GM21786 (cell line): Measurements from ENCODE around the gene PLD1.

Source experiments
- ATAC-seq: cut with Tn5 transposase; IDR thresholded peaks from one replicate; pipeline ENCODE4 v1.9.1; 2021; ENCODE audit not compliant: unreplicated experiment

Gene PLD1

GRCh38 chr3:171673951-171674350 lies 136.3 kb downstream of the PLD1 start:
- ATAC-seq: no peak

- no peak for ATAC-seq
These were observed 137.7 kb downstream of the PLD1 start for GRCh38 chr3:171672538-171672937.

GRCh38 chr3:171672124-171672523 lies 138.2 kb downstream of the PLD1 start:
- ATAC-seq: no peak

GRCh38 chr3:171671709-171672108 lies 138.6 kb downstream of the PLD1 start:
- ATAC-seq: no peak

- no peak for ATAC-seq
These were observed 143.8 kb downstream of the PLD1 start for GRCh38 chr3:171666516-171666915.

- ATAC-seq: no peak
These were observed 146.5 kb downstream of the PLD1 start for GRCh38 chr3:171663805-171664204.

GRCh38 chr3:171661484-171661883 lies 148.8 kb downstream of the PLD1 start:
- no peak for ATAC-seq

GRCh38 chr3:171660188-171660587 lies 150.1 kb downstream of the PLD1 start:
- no peak for ATAC-seq

GRCh38 chr3:171658841-171659240 lies 151.4 kb downstream of the PLD1 start:
- ATAC-seq: no peak

- no peak for ATAC-seq
These were observed 155.5 kb downstream of the PLD1 start for GRCh38 chr3:171654809-171655208.

- no peak for ATAC-seq
These were observed 156.0 kb downstream of the PLD1 start for GRCh38 chr3:171654326-171654725.

GRCh38 chr3:171653701-171654100 lies 156.6 kb downstream of the PLD1 start:
- ATAC-seq: no peak

GRCh38 chr3:171652932-171653331 lies 157.4 kb downstream of the PLD1 start:
- no peak for ATAC-seq

GRCh38 chr3:171649911-171650592 lies 160.2 kb downstream of the PLD1 start:
- no peak for ATAC-seq

- no peak for ATAC-seq
These were observed 161.0 kb downstream of the PLD1 start for GRCh38 chr3:171649267-171649666.

- ATAC-seq: no peak
These were observed 162.2 kb downstream of the PLD1 start for GRCh38 chr3:171648069-171648468.

GRCh38 chr3:171646357-171647133 lies 163.7 kb downstream of the PLD1 start:
- no peak for ATAC-seq

- no peak for ATAC-seq
These were observed 165.6 kb downstream of the PLD1 start for GRCh38 chr3:171644681-171645080.

- no peak for ATAC-seq
These were observed 166.6 kb downstream of the PLD1 start for GRCh38 chr3:171643681-171644080.

GRCh38 chr3:171643033-171643432 lies 167.2 kb downstream of the PLD1 start:
- no peak for ATAC-seq

- ATAC-seq: no peak
These were observed 169.5 kb downstream of the PLD1 start for GRCh38 chr3:171640520-171641412.

GRCh38 chr3:171636666-171637065 lies 173.6 kb downstream of the PLD1 start:
- ATAC-seq: no peak
